Hematopoietic multipotent progenitor cell treated with erythropoietin and hydrocortisone succinate and interleukin-3 and kit ligand, for 4 days (in vitro differentiated cells): ENCODE data around the gene ACVRL1.

ENCODE experiments used
- DNase-seq: peaks from one replicate; pipeline ENCODE4 v3.0.0-alpha.2; 2015

Gene ACVRL1

DNA sequence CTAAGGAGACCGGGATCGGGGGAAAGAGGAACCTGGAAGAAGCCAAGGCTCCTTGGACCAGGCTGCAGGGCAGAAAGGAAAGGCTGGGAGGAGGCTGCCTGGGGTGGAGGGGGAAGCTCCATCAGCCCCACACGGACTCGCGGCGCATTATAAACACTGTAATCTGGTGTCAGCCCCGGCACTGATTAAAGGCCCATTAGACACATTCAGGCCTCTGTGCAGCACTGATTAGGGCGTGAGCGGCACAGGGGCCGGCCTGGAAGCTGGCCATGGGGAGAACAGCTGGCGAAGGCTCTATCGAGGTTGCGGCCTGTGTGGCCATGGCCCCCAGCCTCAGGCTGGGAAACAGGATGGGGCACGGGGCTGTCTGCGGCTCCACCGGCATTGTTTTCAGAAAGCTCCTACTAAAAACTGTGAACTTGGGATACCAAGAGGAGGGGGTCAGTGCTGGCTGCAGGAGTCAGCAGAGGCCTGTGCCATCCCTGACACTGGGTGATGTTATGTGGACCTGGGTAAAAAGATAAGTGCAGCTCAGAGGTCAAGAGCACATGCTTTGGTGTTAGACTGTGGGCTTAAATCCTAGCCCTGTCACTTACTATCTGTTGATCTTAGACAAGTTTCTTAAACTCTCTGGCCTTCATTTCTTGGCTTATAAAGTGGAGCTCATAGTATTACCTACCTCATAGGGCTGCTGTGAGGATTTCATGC is 10.6 kb downstream of the ACVRL1 start:
- peak; percentile 71 for DNase-seq

DNA sequence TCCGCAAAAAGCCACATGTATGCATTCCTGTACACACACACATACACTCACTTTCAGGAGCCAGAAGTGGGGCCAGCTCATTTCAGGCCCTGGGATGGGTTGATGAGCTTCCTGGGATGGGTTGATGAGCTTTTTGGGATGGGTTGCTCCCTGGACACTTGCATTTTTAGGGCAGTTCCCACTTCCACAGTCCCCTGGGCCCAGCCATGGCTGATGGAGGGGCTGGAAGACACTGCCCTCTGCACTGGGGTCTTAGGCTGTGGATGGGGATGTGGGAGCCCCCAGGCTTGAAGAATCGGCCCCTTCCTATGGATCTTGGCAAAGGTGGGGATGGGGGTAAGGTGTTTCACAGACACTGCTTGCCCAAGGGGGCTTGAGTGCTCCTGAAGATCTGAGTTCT is 12.7 kb downstream of the ACVRL1 start:
- no peak for DNase-seq

DNA sequence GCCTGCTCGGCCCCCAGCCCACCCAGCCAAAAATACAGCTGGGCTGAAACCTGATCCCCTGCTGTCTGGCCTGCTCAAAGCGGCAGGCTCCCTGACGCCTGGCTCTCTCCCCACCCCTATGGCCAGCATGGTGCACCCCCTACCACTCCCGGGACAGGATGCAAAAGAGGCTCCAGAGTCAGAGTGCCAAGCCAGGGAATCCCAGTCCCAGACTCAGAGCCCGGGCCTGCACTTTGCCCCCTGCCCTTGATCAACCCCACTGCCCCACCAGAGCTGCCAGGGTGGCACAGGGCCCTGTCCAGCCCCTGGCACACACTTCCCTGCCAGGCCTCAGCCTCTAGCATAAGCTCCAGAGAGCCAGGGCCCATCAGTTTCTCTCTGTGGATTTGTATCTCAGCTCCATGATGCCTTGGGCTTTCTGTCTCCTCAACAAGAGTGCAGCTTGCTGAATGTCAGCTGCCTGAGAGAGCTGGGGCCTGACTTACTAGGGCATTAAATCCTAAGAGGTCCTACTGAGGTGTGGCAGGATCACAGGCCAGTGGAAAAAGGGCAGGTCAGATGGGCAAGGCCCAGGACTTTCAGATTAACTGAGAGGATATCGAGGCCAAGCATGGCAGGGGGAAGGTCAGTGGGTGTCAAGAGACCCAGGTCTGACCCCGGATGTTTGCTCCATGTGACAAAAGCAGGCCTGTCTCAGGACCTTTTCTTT is 13.9 kb downstream of the ACVRL1 start:
- DNase-seq = no peak

DNA sequence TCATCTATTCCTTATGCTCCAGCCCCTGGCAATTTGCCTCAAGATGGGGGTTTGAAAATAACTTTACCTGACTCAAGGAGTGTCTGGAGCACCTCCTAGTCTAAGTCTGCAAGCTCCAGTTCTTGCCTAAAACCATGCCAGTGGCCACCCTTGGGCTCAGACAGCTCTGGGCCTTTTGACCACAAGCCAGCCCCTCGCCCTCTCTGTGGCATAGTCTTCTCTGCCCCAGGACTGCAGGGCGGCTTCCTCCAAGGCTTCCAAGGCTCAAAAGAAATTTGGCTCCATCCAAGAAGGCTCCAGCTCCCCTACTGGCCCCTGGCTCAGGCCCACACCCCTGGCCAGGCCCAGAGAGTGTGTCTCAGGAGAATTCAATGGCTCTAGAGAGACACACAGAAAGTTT is 14.8 kb downstream of the ACVRL1 start:
- no peak for DNase-seq

DNA sequence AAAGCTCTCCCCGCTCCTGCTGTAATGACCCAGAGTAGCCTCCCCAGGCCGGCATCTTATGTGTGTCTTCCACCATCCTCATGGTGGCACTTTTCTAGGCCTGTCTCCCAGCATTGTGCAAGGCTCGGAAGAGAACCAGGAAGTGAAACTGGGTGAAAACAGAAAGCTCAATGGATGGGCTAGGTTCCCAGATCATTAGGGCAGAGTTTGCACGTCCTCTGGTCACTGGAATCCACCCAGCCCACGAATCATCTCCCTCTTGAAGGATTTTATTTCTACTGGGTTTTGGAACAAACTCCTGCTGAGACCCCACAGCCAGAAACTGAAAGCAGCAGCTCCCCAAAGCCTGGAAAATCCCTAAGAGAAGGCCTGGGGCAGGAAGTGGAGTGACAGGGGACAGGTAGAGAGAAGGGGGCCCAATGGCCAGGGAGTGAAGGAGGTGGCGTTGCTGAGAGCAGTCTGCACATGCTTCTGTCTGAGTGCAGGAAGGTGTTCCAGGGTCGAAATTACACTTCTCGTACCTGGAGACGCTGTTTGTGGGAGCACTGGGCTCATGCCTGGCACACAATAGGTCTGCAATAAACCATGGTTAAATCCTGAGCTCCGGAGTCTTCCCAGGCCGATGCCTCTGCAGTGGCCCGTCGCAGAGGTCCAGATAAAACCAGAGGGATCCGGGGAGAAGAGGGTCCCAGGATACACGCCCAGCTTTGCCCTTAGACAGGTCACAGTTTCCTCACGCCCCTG is 15.6 kb downstream of the ACVRL1 start:
- no peak for DNase-seq

DNA sequence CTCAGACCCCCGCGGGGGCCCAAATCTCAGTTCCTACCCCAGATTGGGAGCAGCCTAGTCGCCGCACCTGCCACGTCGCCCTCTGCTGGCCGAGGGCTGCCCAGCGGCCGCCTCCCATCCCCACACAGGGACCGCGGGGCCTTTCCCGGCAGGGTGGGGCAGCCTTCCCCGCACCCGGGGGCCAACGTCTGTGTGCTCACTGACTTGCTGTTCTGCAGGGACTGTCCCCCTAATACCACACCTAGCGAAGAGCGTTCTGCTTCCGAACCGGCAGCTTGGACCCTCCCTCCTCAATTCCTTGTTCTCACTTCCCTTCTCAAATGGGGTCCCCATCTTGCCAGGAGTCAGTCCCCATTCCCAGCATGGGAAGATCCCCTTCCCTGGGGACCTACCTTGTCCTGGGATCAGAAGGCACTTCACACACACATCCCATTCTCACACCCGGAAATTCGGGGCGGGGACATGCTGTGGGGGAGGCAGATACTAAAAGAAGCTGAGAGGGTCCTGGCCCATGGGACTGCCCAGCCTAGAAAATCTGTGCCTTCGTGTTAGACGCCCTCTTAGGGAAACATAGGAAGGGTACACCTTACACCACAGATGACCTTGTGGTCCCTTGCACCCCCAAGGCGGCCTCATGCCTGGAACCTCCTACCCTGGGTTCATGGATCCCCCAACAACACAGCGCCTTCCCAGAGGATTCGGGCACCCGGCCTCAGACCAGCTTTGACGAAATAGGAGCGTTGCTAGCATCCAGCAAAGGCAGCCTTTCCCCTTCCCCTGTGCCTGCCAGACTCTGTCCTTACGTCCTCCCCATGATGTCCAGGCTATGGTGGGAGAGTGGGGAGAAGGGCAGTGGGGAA is 16.4 kb downstream of the ACVRL1 start:
- DNase-seq = peak; percentile 64

DNA sequence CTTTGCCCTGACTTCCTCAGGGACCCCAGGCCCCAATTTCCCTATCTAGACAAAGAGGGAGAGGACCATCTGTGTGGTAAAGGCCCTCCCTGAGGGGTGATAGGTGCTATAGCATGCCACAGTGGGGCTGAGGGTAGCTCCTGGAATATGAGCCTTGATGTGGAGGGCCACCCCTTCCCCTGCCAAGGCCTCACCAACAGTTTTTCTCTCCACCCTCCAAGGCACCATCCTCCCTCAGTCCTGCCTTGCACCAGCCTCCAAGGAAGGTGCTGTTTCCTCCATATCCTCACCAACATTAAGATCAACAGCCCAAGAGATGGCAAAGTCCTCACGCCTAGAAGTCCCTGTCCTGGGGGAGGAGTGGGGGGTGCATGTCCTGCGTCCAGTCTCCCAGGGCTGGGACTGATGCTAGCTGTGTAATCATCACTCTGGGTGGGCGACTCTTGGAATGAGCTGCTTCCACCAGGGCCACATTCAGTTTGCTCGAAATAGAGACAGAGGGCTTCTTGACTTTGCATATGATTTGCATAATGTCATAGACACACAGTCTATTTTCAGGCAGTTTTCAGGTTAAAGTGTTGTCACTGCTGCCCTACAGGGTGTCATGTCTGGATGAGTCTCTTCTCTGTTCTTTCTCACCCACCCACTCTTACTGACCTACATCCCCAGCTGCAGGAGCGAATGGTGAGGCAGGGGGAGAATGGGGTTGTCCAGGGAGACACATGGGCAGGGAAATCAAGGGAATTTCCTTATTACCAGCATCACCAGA is 17.4 kb downstream of the ACVRL1 start:
- no peak for DNase-seq

DNA sequence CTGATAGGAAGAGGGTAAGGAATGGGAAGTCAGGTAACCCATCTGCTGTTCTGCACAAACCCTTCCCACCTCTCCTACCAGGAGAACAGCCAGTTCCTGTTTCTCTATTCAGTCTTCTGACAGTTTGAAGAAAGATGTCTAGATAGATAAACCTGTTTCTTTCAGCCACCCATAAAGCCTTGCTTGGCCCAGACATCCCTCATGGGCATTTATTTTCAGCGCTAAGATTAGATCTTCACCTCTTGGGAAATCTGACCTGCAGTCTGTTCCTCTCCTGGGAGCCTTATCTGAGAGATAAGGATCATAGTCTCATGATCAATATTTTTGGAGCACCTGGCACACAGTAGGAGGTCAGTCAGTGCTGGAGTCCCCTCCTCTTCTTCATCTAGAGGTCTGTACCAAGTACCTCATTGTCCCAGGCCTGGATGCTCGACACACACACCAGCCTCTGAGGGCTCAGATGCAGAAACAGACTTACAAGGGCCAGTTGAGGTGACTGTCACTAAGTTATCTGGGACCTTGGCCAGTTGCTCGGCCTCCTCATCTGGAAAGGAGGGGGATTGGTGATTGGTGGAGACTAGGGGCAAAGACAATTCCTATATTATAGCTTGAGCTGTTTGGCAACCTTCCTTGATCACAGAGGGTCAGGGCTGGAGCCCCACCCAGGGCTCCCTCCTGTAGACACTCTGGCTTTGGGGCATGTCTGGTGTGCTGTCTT is 18.2 kb downstream of the ACVRL1 start:
- peak; percentile 56 for DNase-seq

DNA sequence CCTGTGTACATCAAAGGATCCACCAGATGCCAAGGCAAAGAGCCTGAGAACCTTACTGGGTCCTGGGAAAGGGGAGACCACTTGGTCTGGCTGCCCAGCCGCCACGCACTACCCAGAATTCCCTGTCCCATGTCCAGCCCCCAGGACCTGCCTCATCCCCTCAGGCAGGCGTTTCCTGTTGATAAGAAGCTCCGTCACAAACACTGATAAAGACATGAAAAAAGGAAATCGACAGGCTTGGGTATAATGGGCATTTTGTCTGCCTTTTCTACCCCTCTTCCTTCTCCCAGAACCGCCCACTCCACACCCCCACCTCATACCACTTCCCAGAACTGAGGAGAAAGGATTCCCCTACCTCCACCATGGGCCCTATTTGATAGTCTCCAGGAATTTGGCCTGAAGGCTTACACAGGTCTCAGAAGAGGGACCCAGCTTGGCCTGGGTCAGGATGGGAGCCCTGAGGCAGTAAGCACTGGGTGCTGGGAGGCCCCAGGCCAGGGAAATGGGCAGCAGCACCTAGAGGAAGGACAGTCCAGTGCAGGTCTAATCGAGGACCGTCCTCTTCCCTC is 18.8 kb downstream of the ACVRL1 start:
- peak; percentile 91 for DNase-seq

DNA sequence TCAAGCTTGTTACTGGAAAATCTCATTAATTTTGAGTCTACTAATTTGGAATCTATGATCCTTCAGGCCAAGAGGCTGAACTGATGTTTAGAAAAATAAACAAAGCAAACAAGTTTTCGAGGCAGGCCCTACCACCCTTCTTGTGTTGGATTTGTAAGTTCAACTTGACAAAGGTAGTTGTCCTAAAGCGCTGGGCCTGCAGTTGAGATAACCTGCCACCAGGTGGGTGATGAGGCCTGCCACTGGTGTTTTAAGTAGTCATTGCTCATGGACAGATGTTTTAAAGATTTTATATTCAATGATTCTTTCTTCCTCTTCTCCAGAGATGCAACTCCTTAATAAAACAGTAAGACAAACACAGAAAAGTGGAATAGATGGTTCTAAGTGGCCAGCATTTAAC is 19.4 kb downstream of the ACVRL1 start:
- peak; percentile 84 for DNase-seq

DNA sequence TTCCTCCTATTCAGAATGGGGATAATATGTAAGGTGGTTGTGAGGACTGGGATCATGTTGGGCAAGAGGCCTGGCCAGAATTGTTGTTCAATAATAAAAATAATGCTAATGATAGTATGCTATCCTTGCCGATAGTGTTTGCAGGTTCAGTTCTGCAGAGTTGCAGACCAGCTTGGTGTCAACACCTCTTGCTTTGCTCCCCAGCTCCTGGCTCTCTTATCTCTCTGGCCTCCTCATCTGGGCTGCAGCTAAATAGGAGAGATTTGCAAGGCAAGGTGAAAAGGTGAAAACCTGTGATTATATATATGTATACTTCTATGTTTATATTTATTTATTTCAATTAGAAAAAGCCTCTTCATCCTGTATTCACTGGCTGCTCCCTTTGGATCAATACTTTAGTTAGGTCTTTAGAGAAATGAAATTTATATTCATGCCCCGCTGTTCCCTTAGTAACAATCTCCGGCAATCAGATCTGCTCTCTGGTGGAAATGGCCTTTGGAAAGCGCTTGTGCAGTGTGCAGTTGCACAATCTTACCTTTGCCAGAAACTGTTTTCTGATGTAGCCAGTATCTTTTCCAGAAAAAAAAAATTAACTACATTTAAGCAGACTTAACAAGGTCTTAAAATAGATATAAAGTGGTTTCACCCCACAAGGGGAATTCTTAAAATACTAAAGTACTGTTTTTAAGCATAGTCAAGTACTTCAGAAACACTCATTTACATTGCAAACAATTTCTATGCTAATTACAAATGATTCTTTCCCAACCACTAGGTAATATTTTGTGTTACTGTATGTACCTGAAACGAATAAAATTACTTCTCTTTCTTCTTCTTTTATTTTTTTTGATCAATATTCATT is 25.1 kb downstream of the ACVRL1 start:
- no peak for DNase-seq

DNA sequence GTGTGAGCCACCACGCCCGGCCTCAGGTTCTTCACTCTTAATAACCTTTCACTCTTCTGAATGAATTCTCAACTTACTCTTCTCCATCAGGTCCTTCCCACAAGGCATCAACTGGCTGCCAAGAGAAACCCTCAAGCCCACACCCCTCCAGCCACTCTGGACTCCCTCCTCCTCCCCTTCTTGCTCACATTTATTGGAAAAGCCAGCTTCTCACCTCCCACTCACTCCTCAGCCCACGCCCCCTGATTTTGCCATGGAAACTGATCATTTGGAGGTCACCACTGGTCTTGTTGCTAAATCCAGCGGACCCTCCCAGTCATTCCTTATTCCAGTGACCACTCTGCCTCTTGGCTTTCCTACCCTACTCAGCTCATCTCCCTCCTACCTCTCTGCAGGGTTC is 26.8 kb downstream of the ACVRL1 start:
- DNase-seq = no peak

DNA sequence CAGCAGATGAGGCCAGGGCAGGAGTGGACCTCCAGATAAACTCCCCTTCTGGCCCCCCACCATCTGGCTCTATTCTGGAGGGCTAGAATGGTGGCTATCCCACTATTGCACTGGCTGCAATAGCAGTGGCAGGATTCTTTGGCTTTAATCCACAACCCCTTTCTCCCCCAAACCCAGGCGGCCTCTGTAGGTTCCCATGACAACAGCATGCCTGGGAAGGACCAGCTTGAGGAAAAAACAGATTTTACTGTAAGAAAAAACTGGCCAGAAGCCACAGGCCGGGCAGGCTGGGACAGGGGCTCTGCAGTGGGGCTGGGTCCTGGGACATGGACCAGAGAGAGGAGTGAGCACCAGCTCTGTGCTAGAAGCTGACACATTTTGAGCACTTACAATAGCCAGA is 30.6 kb downstream of the ACVRL1 start:
- DNase-seq = no peak

DNA sequence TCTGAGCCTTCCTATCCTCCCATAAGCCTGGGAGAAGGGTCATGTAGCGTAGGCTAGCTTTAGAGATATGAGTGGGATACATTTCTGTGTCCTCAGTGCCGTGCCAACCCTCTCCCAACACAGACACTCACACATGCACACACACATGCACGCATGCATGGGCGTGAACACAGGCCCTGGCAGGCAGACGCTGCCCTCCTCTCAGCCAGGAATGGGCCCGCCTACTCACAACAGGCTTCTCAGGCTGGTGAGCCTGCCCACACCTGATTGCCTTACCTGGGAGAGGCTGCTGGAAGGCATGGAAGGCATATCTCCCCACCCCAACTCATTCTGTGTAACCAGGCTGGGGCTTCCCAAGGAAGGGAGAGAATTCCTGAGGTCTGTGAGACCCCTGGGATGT is 31.4 kb downstream of the ACVRL1 start:
- DNase-seq = no peak

DNA sequence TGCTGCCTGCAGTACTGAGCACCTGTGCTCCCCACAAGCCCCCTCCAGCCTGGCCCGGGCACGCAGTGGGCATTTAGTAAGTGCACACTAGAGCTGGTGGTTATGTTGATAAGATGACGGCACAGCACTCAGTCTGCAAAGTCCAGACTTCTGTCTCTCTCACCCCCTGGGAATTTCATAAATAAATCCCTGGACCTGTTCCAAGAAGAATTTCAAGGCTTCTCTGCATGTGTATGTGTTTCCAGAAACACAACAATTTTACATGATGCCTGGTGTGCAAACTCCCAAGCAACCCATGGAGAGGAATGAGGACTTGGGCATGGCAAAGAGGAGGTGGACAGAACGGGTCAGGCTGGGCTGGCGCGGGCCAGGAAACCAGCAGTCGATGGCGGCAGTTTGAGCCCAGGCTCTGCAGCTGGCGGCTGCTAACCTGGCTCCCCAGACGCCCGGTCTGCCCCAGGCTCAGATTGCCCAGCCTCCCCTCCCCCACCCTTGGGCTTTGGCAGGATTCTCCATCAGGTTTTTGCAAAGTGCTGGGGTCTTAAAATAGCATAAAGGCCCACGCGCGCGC is 33.8 kb downstream of the ACVRL1 start:
- no peak for DNase-seq

DNA sequence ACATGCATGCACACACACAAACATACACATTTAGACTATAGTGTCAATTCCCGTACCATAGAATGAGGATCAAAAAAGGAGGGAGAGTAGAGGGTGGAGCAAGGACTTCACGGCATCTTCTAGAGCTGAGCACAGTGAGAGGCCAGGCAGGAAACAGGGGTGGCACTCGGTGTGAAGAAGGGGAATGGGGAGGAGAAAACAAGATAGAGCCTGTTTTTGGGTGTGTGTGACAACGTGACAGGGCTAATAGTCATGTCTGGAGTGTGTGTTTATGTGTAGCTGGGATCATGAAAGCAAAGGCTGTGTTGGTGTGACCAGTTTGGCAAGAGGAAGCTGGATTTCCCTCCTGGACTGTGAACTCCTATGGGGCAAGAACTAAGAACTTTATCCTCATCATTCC is 34.3 kb downstream of the ACVRL1 start:
- DNase-seq = no peak

DNA sequence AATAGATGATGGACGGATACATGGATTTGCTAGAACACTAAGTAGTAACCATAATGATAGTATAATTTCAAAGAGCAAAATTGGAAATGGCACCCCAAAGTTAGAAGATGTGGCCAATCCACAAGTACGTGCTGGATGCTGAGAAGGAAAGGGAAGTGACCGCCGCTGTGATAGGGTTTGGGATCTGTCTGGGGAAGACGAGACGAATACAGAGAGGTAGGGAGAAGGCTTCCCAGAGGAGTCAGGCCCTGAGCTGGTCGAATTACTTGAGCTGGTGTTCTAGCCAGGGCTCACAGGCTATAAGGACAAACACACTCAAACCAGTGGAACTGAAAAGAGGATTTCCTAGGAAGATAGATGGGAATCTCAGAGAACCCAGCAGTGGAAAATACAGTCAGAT is 34.8 kb downstream of the ACVRL1 start:
- DNase-seq = no peak

DNA sequence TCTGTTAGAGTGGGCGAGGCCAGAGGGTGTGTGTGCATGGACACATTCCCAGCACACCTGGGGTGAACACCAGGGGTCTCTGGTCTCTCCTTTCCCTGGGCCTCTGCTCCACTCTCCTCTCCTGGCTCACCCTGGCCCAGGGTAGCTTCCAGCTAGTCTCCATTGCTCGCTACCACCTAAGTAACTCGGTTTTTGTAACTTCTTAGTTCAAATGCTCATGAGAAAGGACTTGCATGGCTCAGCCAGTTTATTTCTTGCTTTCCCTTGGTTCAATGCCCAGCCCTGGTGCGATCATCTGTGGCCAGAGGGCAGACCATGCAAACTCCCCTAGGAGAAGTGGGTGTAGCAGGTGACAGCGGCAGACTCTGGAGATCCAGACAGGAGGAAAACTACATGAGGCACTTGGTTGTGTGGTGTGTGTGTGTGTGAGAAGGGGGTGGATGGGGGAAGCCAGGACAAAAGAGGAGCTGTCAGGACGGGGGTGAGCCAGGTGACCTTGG is 35.2 kb downstream of the ACVRL1 start:
- no peak for DNase-seq

DNA sequence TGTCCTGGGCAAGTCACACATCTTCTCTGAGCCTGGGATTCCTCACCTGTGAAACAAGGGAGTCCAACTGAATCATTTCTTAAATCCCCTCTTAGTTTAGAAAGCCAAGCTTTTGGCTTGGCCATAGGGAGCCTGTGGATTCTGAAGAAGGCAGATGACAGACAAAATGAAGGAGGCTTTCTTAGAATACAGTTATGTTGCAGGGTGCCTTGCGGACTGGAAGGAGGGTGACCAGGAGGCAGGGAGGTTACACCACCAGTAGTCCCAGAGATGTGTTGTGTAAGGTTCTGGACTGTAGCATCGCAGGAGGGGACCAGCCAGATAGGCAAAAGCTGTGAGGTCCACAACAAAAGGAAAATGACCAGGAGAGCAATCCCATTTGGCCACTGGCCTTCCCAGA is 36.0 kb downstream of the ACVRL1 start:
- no peak for DNase-seq
